ENCODE results near the gene AQP10. TPM values are rescaled to one million over a fixed set of nuclear protein-coding genes. Genes with fewer than 3 reads are reported as not detected.

Gene AQP10
- total and polyA plus RNA-seq, 10 of the 15 experiments (the other 5 are each of a cell fraction or from before 2014, with no cell fraction given) = not detected

GRCh38 chr1:154325583-154326545 is 5.0 kb downstream of the AQP10 start:
- Histone ChIP-seq H3K9ac (ENCODE audit: control insufficient read depth, insufficient read depth, low read length) (peak overlapping the region; percentile 68), H2AFZ (ENCODE audit: control insufficient read depth, low read depth, low read length) (peak overlapping the region; percentile 45), H4K20me1 (ENCODE audit: control insufficient read depth, insufficient read depth) (no peaks in the 10 kb centered on the region), H3K4me2 (ENCODE audit: control insufficient read depth, insufficient read depth) (peak overlapping the region; percentile 98), H3K27me3 (replicated peaks in 1 of 2; ENCODE audit: control insufficient read depth in 2 of 2, insufficient read depth in 2 of 2, low read length in 1 of 2) (no peaks in the 10 kb centered on the region), H3K27ac (ENCODE audit: control insufficient read depth, insufficient read depth) (peak overlapping the region; percentile 42), H3K4me3 (peak overlapping the region; percentile 91), H3K9me3 (replicated peaks; ENCODE audit: control insufficient read depth, insufficient read depth, low read length) (no peaks in the 10 kb centered on the region), H3K4me1 (ENCODE audit: control insufficient read depth, insufficient read depth, low read length) (peaks cover 23% of the 10 kb centered on the region), H3K36me3 (ENCODE audit: control insufficient read depth in 2 of 2, insufficient read depth in 2 of 2, low read length in 1 of 2) (peaks cover 0 to 3% of the 10 kb centered on the region in 2 experiments; a peak in 2 of 4 replicates), H3K79me2 (ENCODE audit: control insufficient read depth, insufficient read depth, low read length) (peaks cover 4% of the 10 kb centered on the region)
- SMC1A ChIA-PET (ENCODE audit: uncharacterized antibody, unreplicated experiment) = interaction anchor here (0.8 to 4.2 kb wide), 4 partner anchors 9 to 145 kb away, joined by 3 to 39 read pairs (median 4); no protein-coding TSS in a partner anchor
- FAIRE-seq (peak; percentile 7), DNase-seq (ENCODE audit: low read depth, low spot score) (no peak), ATAC-seq (peak; percentile 18)
- intact Hi-C loops (cut with micrococcal nuclease; ENCODE audit: unreplicated experiment) = loop anchor here (5.0 kb wide), 1 partner anchor 116 kb away; no protein-coding TSS in a partner anchor
- 1% methylated on average over 29 of the region's 63 CpGs for WGBS (ENCODE audit: insufficient coverage, insufficient replicate concordance, low lambda C conversion rate, missing lambda C conversion rate)
- CTCF ChIA-PET = interaction anchor here (0.9 to 6.7 kb wide), 10 partner anchors 9 to 221 kb away, joined by 3 to 104 read pairs (median 5); no protein-coding TSS in a partner anchor
- POLR2A ChIA-PET = interaction anchor here (0.6 to 1.4 kb wide), 3 partner anchors 35 to 107 kb away, joined by 3 to 7 read pairs (median 6); no protein-coding TSS in a partner anchor
- RAD21 ChIA-PET (ENCODE audit: unreplicated experiment) = interaction anchor here (1.3 to 3.8 kb wide), 6 partner anchors 9 to 156 kb away, joined by 3 to 43 read pairs (median 6); no protein-coding TSS in a partner anchor
- BruUV-seq (replicated peaks) = TSS peak; percentile 72
- in situ Hi-C loops (cut with MboI) = no loop called here
- TF ChIP-seq NFYA (IDR thresholded peaks at IDR 0.05; ENCODE audit: borderline replicate concordance, low read depth, low read length) (no peak), IKZF2 (IDR thresholded peaks at IDR 0.05) (peak in 1 of 2 experiments; percentile 37; a peak in 1 of 4 replicates), RAD21 (IDR thresholded peaks at IDR 0.05; ENCODE audit: insufficient read depth, low read depth, low read length) (no peak), EGR1 (IDR thresholded peaks at IDR 0.05; ENCODE audit: borderline replicate concordance in 1 of 2, low read depth in 2 of 2, low read length in 2 of 2) (peak in 1 of 2 experiments; percentile 27; a peak in 1 of 3 replicates), MEF2A (IDR thresholded peaks at IDR 0.05; ENCODE audit: insufficient read depth, low read depth, low read length) (peak; percentile 20; the same call in 1 of the 2 replicates), ZNF217 (IDR thresholded peaks at IDR 0.05) (no peak), PRDM15 (CRISPR knock-in tag; IDR thresholded peaks at IDR 0.05) (no peak), NR2F1 (conservative IDR thresholded peaks at IDR 0.05) (peak; percentile 59), RFX5 (IDR thresholded peaks at IDR 0.05; ENCODE audit: low read depth, low read length) (no peak), SP1 (IDR thresholded peaks at IDR 0.05; ENCODE audit: low read depth, low read length) (no peak), ZNF24 (IDR thresholded peaks at IDR 0.05) (no peak)
- TF ChIP-seq, protein P1, sequence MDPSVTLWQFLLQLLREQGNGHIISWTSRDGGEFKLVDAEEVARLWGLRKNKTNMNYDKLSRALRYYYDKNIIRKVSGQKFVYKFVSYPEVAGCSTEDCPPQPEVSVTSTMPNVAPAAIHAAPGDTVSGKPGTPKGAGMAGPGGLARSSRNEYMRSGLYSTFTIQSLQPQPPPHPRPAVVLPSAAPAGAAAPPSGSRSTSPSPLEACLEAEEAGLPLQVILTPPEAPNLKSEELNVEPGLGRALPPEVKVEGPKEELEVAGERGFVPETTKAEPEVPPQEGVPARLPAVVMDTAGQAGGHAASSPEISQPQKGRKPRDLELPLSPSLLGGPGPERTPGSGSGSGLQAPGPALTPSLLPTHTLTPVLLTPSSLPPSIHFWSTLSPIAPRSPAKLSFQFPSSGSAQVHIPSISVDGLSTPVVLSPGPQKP (IDR thresholded peaks at IDR 0.05; ENCODE audit: low read depth, low read length) = no peak
- TF ChIP-seq, protein P2, sequence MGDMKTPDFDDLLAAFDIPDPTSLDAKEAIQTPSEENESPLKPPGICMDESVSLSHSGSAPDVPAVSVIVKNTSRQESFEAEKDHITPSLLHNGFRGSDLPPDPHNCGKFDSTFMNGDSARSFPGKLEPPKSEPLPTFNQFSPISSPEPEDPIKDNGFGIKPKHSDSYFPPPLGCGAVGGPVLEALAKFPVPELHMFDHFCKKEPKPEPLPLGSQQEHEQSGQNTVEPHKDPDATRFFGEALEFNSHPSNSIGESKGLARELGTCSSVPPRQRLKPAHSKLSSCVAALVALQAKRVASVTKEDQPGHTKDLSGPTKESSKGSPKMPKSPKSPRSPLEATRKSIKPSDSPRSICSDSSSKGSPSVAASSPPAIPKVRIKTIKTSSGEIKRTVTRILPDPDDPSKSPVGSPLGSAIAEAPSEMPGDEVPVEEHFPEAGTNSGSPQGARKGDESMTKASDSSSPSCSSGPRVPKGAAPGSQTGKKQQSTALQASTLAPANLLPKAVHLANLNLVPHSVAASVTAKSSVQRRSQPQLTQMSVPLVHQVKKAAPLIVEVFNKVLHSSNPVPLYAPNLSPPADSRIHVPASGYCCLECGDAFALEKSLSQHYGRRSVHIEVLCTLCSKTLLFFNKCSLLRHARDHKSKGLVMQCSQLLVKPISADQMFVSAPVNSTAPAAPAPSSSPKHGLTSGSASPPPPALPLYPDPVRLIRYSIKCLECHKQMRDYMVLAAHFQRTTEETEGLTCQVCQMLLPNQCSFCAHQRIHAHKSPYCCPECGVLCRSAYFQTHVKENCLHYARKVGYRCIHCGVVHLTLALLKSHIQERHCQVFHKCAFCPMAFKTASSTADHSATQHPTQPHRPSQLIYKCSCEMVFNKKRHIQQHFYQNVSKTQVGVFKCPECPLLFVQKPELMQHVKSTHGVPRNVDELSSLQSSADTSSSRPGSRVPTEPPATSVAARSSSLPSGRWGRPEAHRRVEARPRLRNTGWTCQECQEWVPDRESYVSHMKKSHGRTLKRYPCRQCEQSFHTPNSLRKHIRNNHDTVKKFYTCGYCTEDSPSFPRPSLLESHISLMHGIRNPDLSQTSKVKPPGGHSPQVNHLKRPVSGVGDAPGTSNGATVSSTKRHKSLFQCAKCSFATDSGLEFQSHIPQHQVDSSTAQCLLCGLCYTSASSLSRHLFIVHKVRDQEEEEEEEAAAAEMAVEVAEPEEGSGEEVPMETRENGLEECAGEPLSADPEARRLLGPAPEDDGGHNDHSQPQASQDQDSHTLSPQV (IDR thresholded peaks at IDR 0.05) = no peak

Measured in GM12878 (cell line).